Activated CD8-positive, alpha-beta T cell treated with anti-CD3 and anti-CD28 coated beads for 36 hours (primary cell): Measurements from ENCODE around the gene CIDEB. TPM values are rescaled to one million over a fixed set of nuclear protein-coding genes. Genes with fewer than 3 reads are reported as not detected.

Experiments used
- ATAC-seq: fragments of 200-7000 bp; cut with Tn5 transposase; one replicate; pipeline ENCODE4 v1.10.0; 2021; ENCODE audit warnings: mild to moderate bottlenecking, moderate library complexity
- CTCF ChIA-PET: fragments of 350-600 bp; sonication (Branson Sonifier 250); formaldehyde crosslinking; loops from one replicate; lab custom pipeline; 2021; ENCODE audit warnings: antibody characterized with exemption; lab: Charles Lee
- POLR2A ChIA-PET: fragments of 350-600 bp; sonication (Branson Sonifier 250); formaldehyde crosslinking; loops from one replicate; lab custom pipeline; 2021; ENCODE audit warnings: antibody characterized with exemption; lab: Charles Lee
- DNase-seq: peaks from one replicate; pipeline ENCODE4 v3.0.0-alpha.2; 2020
- H3K27ac Mint-ChIP-seq: one replicate; pipeline ENCODE4 v1.8.0; 2021; ENCODE audit warnings: mild to moderate bottlenecking, mixed read lengths
- H3K27me3 Mint-ChIP-seq: one replicate; pipeline ENCODE4 v1.8.0; 2021; ENCODE audit warnings: mixed read lengths
- H3K36me3 Mint-ChIP-seq: one replicate; pipeline ENCODE4 v1.8.0; 2021; ENCODE audit warnings: low read depth, mixed read lengths
- H3K4me1 Mint-ChIP-seq: one replicate; pipeline ENCODE4 v1.8.0; 2021; ENCODE audit warnings: low read depth, mixed read lengths
- H3K4me3 Mint-ChIP-seq: one replicate; pipeline ENCODE4 v1.8.0; 2021; ENCODE audit warnings: mild to moderate bottlenecking, moderate library complexity, mixed read lengths
- H3K9me3 Mint-ChIP-seq: one replicate; pipeline ENCODE4 v1.8.0; 2021; ENCODE audit warnings: mixed read lengths
- CTCF ChIP-seq: fragments of 200-600 bp; IDR thresholded peaks from one replicate; pipeline ENCODE4 v1.8.0; 2022; ENCODE audit warnings: antibody characterized with exemption, mild to moderate bottlenecking
- intact Hi-C: fragments of 100-400 bp; cut with micrococcal nuclease; formaldehyde crosslinking; loops from one replicate; pipeline ENCODE4 v1.10.0; 2022
- total RNA-seq, 2 experiments: library from RNA; stranded (reverse); gene quantifications; one replicate each; pipeline ENCODE4 v1.2.3, GENCODE V29; 2021

CIDEB gene
- total RNA-seq, 2 experiments from 2014 or later, result 12.1 to 13.6 TPM

DNA sequence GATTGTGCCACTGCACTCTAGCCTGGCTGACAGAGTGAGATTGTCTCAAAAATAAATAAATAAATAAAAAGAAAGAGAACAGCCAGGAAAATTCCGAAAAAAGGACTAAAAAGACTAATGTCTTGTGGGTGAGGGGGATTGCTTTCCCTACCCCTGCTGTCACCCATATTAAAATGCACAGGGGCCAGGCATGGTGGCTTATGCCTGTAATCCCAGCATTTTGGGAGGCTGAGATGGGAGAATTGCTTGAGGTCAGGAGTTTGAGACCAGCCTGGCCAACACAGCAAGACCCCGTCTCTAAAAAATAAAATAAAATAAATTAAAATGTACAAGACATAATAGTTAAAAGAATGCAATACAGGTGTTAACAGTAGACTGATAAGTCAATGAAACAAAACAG lies 14.3 kb downstream of the CIDEB start:
- H3K4me3 Mint-ChIP-seq, result no peak overlapping the region
- no peak for ATAC-seq
- H3K27me3 Mint-ChIP-seq, result no peaks in the 10 kb centered on the region
- peaks cover 27% of the 10 kb centered on the region for H3K36me3 Mint-ChIP-seq
- H3K27ac Mint-ChIP-seq, result no peak overlapping the region
- no peaks in the 10 kb centered on the region for H3K9me3 Mint-ChIP-seq
- POLR2A ChIA-PET, result interaction anchor here (0.9 to 1.5 kb wide), 4 partner anchors 11 to 105 kb away, joined by 3 to 6 read pairs (median 4); partner anchors contain the start of gene IPO4
- H3K4me1 Mint-ChIP-seq, result peaks cover 36% of the 10 kb centered on the region
- CTCF ChIA-PET, result interaction anchor here (1.0 to 28.2 kb wide), 6 partner anchors 14 to 48 kb away, joined by 3 to 873 read pairs (median 12); partner anchors contain the start of genes CIDEB, GMPR2, LTB4R2 and NEDD8
- intact Hi-C loops, result no loop called here
- TF ChIP-seq CTCF, result no peak
- no peak for DNase-seq

DNA sequence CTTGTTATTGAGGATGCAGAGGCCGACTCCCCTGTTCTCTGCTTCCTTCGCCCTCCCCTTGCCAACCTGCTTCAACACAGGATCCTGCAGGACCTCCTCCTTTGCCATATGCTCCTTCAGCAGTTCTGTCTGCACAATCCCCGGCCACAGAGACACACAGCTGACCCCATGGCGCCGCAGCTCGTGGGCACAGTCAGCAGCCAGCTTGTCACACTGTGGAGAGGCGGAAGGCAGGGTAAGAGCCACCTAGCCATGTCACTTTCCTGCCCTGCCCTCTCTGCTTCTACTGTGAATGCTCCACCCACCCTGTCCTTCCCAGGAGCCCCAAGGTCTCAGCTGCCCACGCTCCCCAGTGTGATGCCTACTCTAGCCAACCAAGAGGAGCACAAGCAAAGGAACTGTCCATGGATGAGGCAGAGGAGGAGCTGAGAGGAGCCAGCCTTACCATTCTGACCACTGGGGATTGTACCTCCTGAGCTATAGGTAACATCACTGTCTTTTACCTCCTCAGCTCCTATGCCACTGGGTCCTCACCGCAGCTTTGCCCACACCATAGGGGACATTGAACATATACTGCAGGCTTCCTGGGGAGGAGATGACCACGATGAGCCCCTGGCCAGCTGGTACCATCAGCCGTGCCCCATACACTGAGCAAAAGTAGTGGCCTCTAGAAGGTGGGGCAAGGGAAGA lies 15.5 kb downstream of the CIDEB start:
- Mint-ChIP-seq H3K27ac (no peak overlapping the region), H3K27me3 (no peaks in the 10 kb centered on the region), H3K36me3 (peaks cover 28% of the 10 kb centered on the region), H3K9me3 (no peaks in the 10 kb centered on the region), H3K4me3 (no peak overlapping the region), H3K4me1 (peaks cover 33% of the 10 kb centered on the region)
- intact Hi-C loops, result no loop called here
- DNase-seq (no peak), ATAC-seq (no peak)
- CTCF ChIA-PET, result interaction anchor here (0.8 to 28.2 kb wide), 10 partner anchors 12 to 660 kb away, joined by 3 to 873 read pairs (median 5); partner anchors contain the start of genes CIDEB, GMPR2, LTB4R2 and NEDD8
- TF ChIP-seq CTCF, result no peak
- POLR2A ChIA-PET, result interaction anchor here (0.9 to 1.5 kb wide), 6 partner anchors 10 to 103 kb away, joined by 3 to 6 read pairs (median 4); partner anchors contain the start of genes CIDEB and IPO4

DNA sequence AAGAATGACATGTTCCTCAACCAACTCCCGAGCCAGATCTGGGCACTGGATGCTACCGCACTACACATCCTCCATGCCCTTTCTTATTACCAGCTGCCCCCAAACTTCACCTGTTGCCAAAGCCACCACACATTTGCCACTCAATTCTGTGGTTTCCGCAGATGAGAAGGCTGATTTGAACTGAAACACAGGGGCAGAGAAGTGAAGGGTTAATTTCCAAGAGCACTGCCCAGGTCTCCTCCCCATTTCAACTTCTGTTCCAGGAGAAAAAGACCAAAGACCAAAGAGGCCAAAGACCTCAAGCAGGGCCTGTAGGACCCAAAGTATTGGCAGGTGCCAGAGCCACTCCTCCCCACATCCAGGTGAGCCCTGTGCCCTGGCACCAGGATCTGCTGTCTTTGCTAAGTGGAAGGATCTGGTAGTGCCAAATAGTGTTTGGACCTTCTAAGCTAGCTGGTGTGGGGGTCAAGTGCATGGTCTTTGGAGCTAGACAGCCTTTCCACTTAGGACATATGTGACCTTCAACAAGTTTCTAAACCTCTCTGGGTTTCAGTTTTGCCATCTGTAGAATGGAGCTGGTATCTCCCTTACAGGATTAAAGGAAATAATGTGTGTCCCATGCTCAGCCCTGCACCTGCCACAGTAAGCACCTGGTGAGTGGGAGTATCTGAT lies 16.2 kb downstream of the CIDEB start:
- POLR2A ChIA-PET, result interaction anchor here (0.9 to 2.7 kb wide), 6 partner anchors 14 to 49 kb away, joined by 3 to 17 read pairs (median 4); partner anchors contain the start of genes CIDEB, LTB4R and TINF2

GRCh38 chr14:24290746-24291145 lies 17.0 kb downstream of the CIDEB start:
- no peak for TF ChIP-seq CTCF
- H3K27ac Mint-ChIP-seq, result no peak overlapping the region
- peaks cover 19% of the 10 kb centered on the region for H3K36me3 Mint-ChIP-seq
- ChIA-PET CTCF (interaction anchor here (1.6 to 28.2 kb wide), 8 partner anchors 10 to 658 kb away, joined by 5 to 873 read pairs (median 18); partner anchors contain the start of genes CIDEB, DHRS1, GMPR2 and MDP1), POLR2A (interaction anchor here (0.6 to 2.7 kb wide), 12 partner anchors 9 to 53 kb away, joined by 3 to 17 read pairs (median 3); partner anchors contain the start of genes DHRS1, LTB4R, NOP9 and RABGGTA)
- H3K9me3 Mint-ChIP-seq, result no peaks in the 10 kb centered on the region
- DNase-seq (no peak), ATAC-seq (no peak)
- intact Hi-C loops, result no loop called here
- H3K4me1 Mint-ChIP-seq, result peaks cover 18% of the 10 kb centered on the region
- no peak overlapping the region for H3K4me3 Mint-ChIP-seq
- H3K27me3 Mint-ChIP-seq, result no peaks in the 10 kb centered on the region

More for the DNA sequence above, 16.2 kb downstream of the CIDEB start:
- Mint-ChIP-seq H3K9me3 (no peaks in the 10 kb centered on the region), H3K27me3 (no peaks in the 10 kb centered on the region), H3K36me3 (peaks cover 27% of the 10 kb centered on the region), H3K4me3 (no peak overlapping the region), H3K27ac (no peak overlapping the region), H3K4me1 (peaks cover 26% of the 10 kb centered on the region)
- no peak for DNase-seq
- intact Hi-C loops, result no loop called here
- no peak for TF ChIP-seq CTCF
- CTCF ChIA-PET, result interaction anchor here (1.1 to 28.2 kb wide), 8 partner anchors 9 to 659 kb away, joined by 3 to 873 read pairs (median 22); partner anchors contain the start of genes CIDEB, DHRS1, GMPR2 and LTB4R2
- ATAC-seq, result no peak
